Measurements from ENCODE around the gene CIAO2A. TPM values are rescaled to one million over a fixed set of nuclear protein-coding genes. Genes with fewer than 3 reads are reported as not detected.
"Not testable (repeated sequence)": the region's sequence is repeated elsewhere in the genome, so short reads cannot be mapped to it uniquely, and the experiment has no call there.

Gene CIAO2A
- total RNA-seq, 1 donor from 2014 or later, result 2.4 TPM

GRCh38 chr15:64110950-64111678 is 17.5 kb upstream of the CIAO2A start:
- Histone ChIP-seq H3K4me1 (peaks cover 0 to 4% of the 10 kb centered on the region in 2 donors), H3K9me3 (no peaks in the 10 kb centered on the region), H3K4me3 (no peak overlapping the region), H3K27me3 (no peaks in the 10 kb centered on the region), H3K36me3 (peaks cover 24 to 37% of the 10 kb centered on the region in 2 donors), H3K27ac (no peak overlapping the region)
- intact Hi-C loops (cut with DNase I), result no loop called here
- TF ChIP-seq CTCF (IDR thresholded peaks at IDR 0.05), result no peak
- DNase-seq (ENCODE audit: low spot score in 2 of 2), result no peak

GRCh38 chr15:64110108-64110701 is 16.6 kb upstream of the CIAO2A start:
- intact Hi-C loops (cut with DNase I); DNase-seq (ENCODE audit: low spot score in 2 of 2); H3K4me3 ChIP-seq; H3K27me3 ChIP-seq; H3K27ac ChIP-seq; H3K4me1 ChIP-seq; H3K9me3 ChIP-seq: not testable (repeated sequence)
- H3K36me3 ChIP-seq, result peaks cover 15 to 28% of the 10 kb centered on the region in 2 donors

- no peak for TF ChIP-seq CTCF (IDR thresholded peaks at IDR 0.05)
- Histone ChIP-seq H3K4me1 (peaks cover 0 to 10% of the 10 kb centered on the region in 2 donors), H3K4me3 (no peak overlapping the region), H3K27ac (no peak overlapping the region), H3K36me3 (no peaks in the 10 kb centered on the region), H3K27me3 (no peaks in the 10 kb centered on the region), H3K9me3 (no peaks in the 10 kb centered on the region)
- intact Hi-C loops (cut with DNase I), result no loop called here
- DNase-seq (ENCODE audit: low spot score in 2 of 2), result no peak
These were observed 13.7 kb upstream of the CIAO2A start for GRCh38 chr15:64107337-64107736.

- Histone ChIP-seq H3K36me3 (no peaks in the 10 kb centered on the region), H3K4me3 (no peak overlapping the region), H3K27ac (peak overlapping the region; percentile 3 to 32), H3K9me3 (no peaks in the 10 kb centered on the region), H3K4me1 (peaks cover 0 to 5% of the 10 kb centered on the region in 2 donors), H3K27me3 (no peaks in the 10 kb centered on the region)
- no peak for DNase-seq (ENCODE audit: low spot score in 2 of 2)
- intact Hi-C loops (cut with DNase I), result no loop called here
- no peak for TF ChIP-seq CTCF (IDR thresholded peaks at IDR 0.05)
These were observed 11.6 kb upstream of the CIAO2A start for GRCh38 chr15:64105113-64105704.

GRCh38 chr15:64102497-64102896 is 8.9 kb upstream of the CIAO2A start:
- no peak for TF ChIP-seq CTCF (IDR thresholded peaks at IDR 0.05)
- no peak overlapping the region for H3K27ac ChIP-seq
- no peak overlapping the region for H3K4me3 ChIP-seq
- no peak for DNase-seq (ENCODE audit: low spot score in 2 of 2)
- H3K9me3 ChIP-seq, result no peaks in the 10 kb centered on the region
- intact Hi-C loops (cut with DNase I), result no loop called here
- no peaks in the 10 kb centered on the region for H3K27me3 ChIP-seq
- H3K4me1 ChIP-seq, result peaks cover 0 to 22% of the 10 kb centered on the region in 2 donors
- no peaks in the 10 kb centered on the region for H3K36me3 ChIP-seq

- no peak for DNase-seq (ENCODE audit: low spot score in 2 of 2)
- H3K27me3 ChIP-seq, result no peaks in the 10 kb centered on the region
- no peak for TF ChIP-seq CTCF (IDR thresholded peaks at IDR 0.05)
- H3K4me1 ChIP-seq, result peaks cover 4 to 30% of the 10 kb centered on the region in 2 donors
- no peak overlapping the region for H3K4me3 ChIP-seq
- intact Hi-C loops (cut with DNase I), result no loop called here
- no peak overlapping the region for H3K27ac ChIP-seq
- H3K9me3 ChIP-seq, result no peaks in the 10 kb centered on the region
- no peaks in the 10 kb centered on the region for H3K36me3 ChIP-seq
These were observed 7.3 kb upstream of the CIAO2A start for GRCh38 chr15:64100958-64101357.
